HG02642 (cell line): ENCODE results near the gene ZFPM1.

Experiments
- ATAC-seq: cut with Tn5 transposase; IDR thresholded peaks from one replicate; pipeline ENCODE4 v1.9.1; 2021; ENCODE audit warnings: mild to moderate bottlenecking; ENCODE audit not compliant: unreplicated experiment, poor library complexity

The ZFPM1 gene

DNA sequence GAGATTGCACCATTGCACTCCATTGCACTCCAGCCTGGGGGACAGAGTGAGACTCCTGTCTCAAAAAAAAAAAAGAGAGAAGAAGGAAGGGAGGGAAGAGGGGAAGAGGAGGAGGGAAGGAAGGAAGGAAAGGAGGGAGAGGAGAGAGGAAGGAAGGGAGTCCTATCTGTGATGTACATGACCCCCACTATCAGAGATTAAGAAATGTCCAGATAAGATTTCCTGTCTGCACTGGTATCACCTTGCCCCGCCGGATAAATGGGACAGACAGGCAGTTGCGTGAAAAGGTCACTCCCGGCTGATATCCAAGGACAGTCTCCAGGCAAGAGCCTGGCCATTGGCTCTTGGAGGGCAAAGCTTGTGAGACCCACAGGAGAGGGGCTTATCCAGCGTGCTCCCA, 5.2 kb upstream of the ZFPM1 start:
- no peak for ATAC-seq

DNA sequence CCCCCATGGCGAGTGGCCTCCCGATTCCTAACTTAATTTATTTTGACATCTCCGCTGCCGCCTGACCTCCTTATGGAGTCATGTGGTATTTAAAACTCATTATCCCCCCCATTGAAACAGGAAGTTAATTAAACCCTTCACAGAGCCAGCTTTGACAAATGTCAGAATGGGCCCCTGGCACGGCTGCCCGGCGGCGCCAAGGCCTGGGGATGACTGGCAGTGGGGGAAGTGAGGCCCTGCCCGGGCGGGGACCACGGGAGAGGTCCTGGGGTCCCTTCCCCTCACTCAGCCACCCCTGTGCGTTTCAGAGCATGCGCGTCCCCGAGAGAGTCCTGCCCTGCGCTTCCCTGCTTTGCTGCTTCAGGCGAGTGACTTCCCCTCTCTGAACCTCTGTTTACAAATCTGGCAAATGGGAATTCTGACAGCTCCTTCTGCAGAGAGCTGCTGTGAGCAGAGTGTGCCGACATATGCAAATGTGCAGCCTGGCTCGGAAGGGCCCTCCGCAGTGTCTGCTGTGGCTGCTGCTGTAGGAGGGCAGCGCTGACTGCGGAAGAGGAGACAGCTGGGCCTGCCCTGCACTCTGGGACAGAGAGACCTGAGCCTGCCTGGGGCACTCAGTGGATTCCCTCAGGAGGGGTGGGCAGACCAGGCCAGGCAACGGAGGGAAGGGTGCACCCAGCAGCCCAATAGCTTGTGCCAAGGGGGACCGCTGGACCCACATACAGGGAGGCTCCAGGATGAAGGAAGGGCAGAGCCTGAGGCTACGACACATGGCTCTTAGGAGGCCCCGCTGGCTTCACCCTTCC, 4.4 kb upstream of the ZFPM1 start:
- ATAC-seq = no peak

- ATAC-seq = no peak
These were observed 3.9 kb upstream of the ZFPM1 start for GRCh38 chr16:88449267-88449561.

DNA sequence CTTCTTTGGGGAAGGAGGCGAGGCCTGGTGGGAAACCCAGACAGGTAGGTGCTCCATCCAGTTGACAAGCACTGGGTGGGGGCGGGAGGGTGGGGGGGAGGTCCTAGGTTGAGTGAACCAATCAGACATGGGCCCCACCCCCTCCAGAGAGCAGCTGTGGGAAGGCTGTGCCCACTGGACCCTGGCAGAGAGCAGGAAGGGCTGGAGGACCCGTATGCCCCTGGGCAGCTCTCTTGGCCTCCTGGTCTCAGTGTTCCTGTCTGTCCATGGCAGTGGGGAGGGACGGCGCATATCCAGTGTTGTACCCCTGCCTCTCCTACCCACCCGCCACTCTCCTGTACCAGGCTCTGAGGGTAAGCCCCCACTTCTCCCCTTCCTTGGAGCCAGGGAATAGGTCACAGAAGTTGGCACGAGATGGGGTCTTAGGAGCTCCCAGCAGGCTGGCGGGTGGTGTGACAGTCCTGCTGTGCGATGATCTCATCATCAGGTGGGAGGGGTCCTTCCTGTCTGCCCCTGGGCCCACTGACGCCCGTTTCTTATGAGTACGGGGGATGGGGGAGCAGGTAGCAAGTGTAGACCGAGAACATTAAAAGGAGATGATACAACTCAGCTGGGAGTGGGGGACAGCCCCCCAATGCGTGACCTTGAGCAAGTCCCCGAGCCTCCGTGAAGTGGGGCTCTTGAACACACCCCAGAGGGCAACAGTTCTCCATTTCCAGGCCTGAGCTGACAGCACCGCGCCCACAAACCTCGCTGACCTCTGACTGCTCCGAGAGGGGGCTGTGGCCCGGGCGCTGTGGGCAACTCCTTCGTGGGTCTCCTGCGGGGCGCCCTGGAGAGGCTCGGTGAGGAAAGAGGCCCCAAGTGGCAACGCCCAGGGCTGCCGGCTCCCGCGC, 1.2 kb upstream of the ZFPM1 start:
- ATAC-seq = no peak

DNA sequence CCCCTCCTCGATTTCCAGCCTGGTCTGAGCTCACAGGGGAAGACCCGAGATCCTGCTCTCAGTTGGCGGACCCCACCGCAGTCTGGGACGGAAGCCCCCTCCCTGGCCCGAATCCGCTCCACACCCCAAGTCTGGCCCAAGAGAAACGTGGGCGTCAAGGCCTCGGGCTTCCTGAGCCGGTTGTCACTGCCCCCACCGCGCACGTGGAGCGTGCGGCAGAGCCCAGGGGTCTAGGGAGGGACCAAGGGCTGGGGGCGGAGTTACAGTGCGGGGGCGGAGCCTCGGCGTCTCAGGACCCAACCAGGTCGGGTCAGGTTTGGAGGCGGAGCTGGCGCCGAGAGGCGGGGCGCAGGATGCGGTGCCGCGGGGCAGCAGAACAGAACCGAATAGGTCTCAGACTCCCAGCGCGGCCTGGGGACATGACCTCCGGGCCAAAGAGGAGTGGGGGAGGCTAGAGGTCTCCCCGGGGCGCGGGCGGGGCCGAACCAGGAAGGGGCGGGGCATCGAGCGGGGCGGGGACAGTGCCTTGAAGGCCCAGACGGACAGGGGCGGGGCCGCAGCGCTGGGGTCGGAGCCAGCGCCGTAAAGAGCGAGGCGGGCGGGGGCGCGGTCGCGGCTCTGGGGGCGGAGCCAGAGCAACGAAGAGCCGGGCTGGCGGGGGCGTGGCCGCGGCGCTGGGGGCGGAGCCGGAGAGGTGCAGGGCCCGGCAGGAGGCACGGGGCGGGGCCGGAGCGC, 431 bp upstream of the ZFPM1 start:
- peak; percentile 70 for ATAC-seq

GRCh38 chr16:88453611-88454522, 787 bp downstream of the ZFPM1 start:
- ATAC-seq = no peak

DNA sequence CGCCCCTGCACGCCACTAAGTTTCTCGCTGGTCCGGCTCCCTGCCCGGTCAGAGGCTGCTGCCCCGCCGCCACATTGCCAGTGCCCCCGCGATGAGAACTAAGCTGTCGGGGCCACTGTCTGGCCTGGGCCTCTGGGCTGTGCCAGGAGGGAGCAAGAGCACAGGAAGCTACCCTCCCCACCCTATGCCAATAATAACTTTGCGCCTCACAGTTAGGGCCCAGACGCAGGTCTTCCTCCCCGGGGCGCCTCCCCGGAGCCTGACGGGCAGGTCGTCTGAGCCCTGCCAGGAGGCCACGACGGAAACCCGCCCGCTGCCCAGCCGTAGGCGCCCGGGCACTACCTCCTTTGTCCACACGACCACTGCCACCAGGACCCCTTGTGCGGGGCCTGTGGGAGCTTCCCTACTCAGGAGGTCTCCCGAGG, 1.5 kb downstream of the ZFPM1 start:
- no peak for ATAC-seq

- ATAC-seq = no peak
These were observed 2.7 kb downstream of the ZFPM1 start for GRCh38 chr16:88455610-88456355.

GRCh38 chr16:88456356-88457292, 3.5 kb downstream of the ZFPM1 start:
- ATAC-seq = no peak

- ATAC-seq = no peak
These were observed 5.1 kb downstream of the ZFPM1 start for GRCh38 chr16:88458039-88458772.

GRCh38 chr16:88458773-88459235, 5.7 kb downstream of the ZFPM1 start:
- ATAC-seq = no peak

- ATAC-seq = no peak
These were observed 6.4 kb downstream of the ZFPM1 start for GRCh38 chr16:88459366-88460073.

DNA sequence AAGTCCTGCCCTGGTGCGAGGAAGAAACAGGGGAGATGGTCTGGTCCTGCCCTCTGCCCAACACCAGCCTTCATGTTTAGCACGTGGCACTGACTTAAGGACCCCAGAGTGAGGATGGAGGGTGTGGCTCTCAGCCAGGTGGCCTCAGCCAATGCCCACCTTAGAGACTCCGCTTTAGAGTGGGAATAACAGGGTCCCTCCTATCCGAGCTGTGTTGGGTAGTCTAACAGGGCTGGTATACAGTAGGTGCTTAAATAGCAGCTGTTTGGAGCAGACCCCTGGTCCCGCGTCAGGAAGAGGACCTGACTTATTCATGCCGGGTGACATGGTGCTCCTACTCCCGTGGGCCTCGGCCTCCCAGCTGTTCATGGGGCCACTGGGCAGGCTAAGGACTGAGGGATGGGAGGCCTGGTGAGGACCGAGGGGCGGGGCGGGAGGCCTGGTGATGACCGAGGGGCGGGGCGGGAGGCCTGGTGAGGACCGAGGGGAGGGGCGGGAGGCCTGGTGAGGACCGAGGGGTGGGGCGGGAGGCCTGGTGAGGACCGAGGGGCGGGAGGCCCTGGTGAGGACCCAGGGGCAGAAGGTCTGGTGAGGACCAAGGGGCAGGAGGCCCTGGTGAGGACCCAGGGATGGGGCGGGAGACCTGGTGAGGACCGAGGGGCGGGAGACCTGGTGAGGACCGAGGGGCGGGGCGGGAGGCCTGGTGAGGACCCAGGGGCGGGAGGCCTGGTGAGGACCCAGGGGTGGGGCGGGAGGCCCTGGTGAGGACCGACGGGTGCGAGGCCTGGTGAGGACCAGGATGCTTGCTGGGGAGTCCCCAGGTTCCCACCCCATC, 7.6 kb downstream of the ZFPM1 start:
- no peak for ATAC-seq

GRCh38 chr16:88461331-88462269, 8.5 kb downstream of the ZFPM1 start:
- no peak for ATAC-seq

- no peak for ATAC-seq
These were observed 9.3 kb downstream of the ZFPM1 start for GRCh38 chr16:88462396-88462795.
